K562 treated with DMSO at 1 percent for 4 hours (cell line): ENCODE data around the gene AHCTF1. TPM values are rescaled to one million over a fixed set of nuclear protein-coding genes. Genes with fewer than 3 reads are reported as not detected.

Source experiments
- total RNA-seq: library from RNA; unstranded; fragments of 300-600 nt; gene quantifications from 2 replicates; pipeline ENCODE4 v1.2.3, GENCODE V29; 2022; ENCODE audit not compliant: insufficient read depth

Gene AHCTF1
- 16.1 and 22.6 TPM in 2 replicates for total RNA-seq

GRCh38 chr1:246931549-246932365, at the start of gene AHCTF1:
Gene AHCTF1 (minus strand): TSS chr1:246931948. CDS start chr1:246918370, 13,578 bp downstream.

Other genes starting within 250 kb of the AHCTF1 start
- gene SCCPDH, start 207.5 kb downstream of the AHCTF1 start, total RNA-seq, result 22.6 and 22.8 TPM in 2 replicates
- gene ZNF695, start 76.1 kb upstream of the AHCTF1 start, total RNA-seq, result 9.4 and 13.2 TPM in 2 replicates
- gene ZNF670, start 146.9 kb upstream of the AHCTF1 start, total RNA-seq, result 4.4 and 7.0 TPM in 2 replicates
- 6.6 and 8.7 TPM in 2 replicates for gene ZNF669, start 172.4 kb upstream of the AHCTF1 start, total RNA-seq
- gene ZNF124, start 240.1 kb upstream of the AHCTF1 start, total RNA-seq, result 9.5 and 17.1 TPM in 2 replicates